HuH-7.5 (cell line): Measurements from ENCODE around the gene SERPINI1.

Experiments
- DNase-seq: peaks from one replicate; pipeline ENCODE4 v3.0.0; 2011; ENCODE audit warnings: low spot score

SERPINI1 gene

GRCh38 chr3:167735233-167736138 is at the start of gene SERPINI1:
Gene SERPINI1 (plus strand): TSS chr3:167735721. CDS start chr3:167789129, 53,408 bp downstream.
- peak; percentile 25 for DNase-seq

GRCh38 chr3:167691366-167691765 is 44.2 kb upstream of the SERPINI1 start:
- DNase-seq, result no peak

- no peak for DNase-seq
Measured at GRCh38 chr3:167694121-167694520, 41.4 kb upstream of the SERPINI1 start.

- no peak for DNase-seq
Measured at GRCh38 chr3:167700046-167700445, 35.5 kb upstream of the SERPINI1 start.

GRCh38 chr3:167700926-167701325 is 34.6 kb upstream of the SERPINI1 start:
- DNase-seq, result no peak

- no peak for DNase-seq
Measured at GRCh38 chr3:167705840-167706239, 29.7 kb upstream of the SERPINI1 start.

- DNase-seq, result no peak
Measured at GRCh38 chr3:167709690-167710089, 25.8 kb upstream of the SERPINI1 start.

GRCh38 chr3:167710552-167710951 is 25.0 kb upstream of the SERPINI1 start:
- no peak for DNase-seq

- no peak for DNase-seq
Measured at GRCh38 chr3:167711439-167711838, 24.1 kb upstream of the SERPINI1 start.

- DNase-seq, result no peak
Measured at GRCh38 chr3:167712445-167712844, 23.1 kb upstream of the SERPINI1 start.

- DNase-seq, result no peak
Measured at GRCh38 chr3:167714871-167715270, 20.6 kb upstream of the SERPINI1 start.

- DNase-seq, result no peak
Measured at GRCh38 chr3:167716920-167717319, 18.6 kb upstream of the SERPINI1 start.

- no peak for DNase-seq
Measured at GRCh38 chr3:167718582-167718981, 16.9 kb upstream of the SERPINI1 start.

- no peak for DNase-seq
Measured at GRCh38 chr3:167723025-167723512, 12.5 kb upstream of the SERPINI1 start.

GRCh38 chr3:167723872-167724271 is 11.6 kb upstream of the SERPINI1 start:
- DNase-seq, result no peak

- DNase-seq, result no peak
Measured at GRCh38 chr3:167728176-167728575, 7.3 kb upstream of the SERPINI1 start.

- DNase-seq, result no peak
Measured at GRCh38 chr3:167728632-167729323, 6.7 kb upstream of the SERPINI1 start.

- DNase-seq, result no peak
Measured at GRCh38 chr3:167729591-167729990, 5.9 kb upstream of the SERPINI1 start.

GRCh38 chr3:167731393-167731792 is 4.1 kb upstream of the SERPINI1 start:
- no peak for DNase-seq

- DNase-seq, result no peak
Measured at GRCh38 chr3:167732313-167733065, 3.0 kb upstream of the SERPINI1 start.

GRCh38 chr3:167733961-167734497 is 1.5 kb upstream of the SERPINI1 start:
- DNase-seq, result no peak
